B cell (primary cell): ENCODE measurements around the gene HCN1. TPM values are rescaled to one million over a fixed set of nuclear protein-coding genes. Genes with fewer than 3 reads are reported as not detected.

Experiments used
- ATAC-seq: fragments of 200-7000 bp; cut with Tn5 transposase; one replicate; pipeline ENCODE4 v1.10.0; 2021; ENCODE audit warnings: low read depth, mild to moderate bottlenecking, moderate number of reproducible peaks, moderate library complexity
- CTCF ChIA-PET: fragments of 350-600 bp; sonication (Branson Sonifier 250); formaldehyde crosslinking; loops from one replicate; lab custom pipeline; 2021; ENCODE audit warnings: antibody characterized with exemption, inconsistent platforms; lab: Charles Lee
- POLR2A ChIA-PET: fragments of 350-600 bp; sonication (Branson Sonifier 250); formaldehyde crosslinking; loops from one replicate; lab custom pipeline; 2021; ENCODE audit warnings: antibody characterized with exemption; lab: Charles Lee
- DNase-seq: peaks from one replicate; pipeline ENCODE4 v3.0.0; 2013
- H2AFZ ChIP-seq: 2 replicates; pipeline ENCODE4 v1.6.1; 2012; ENCODE audit warnings: mild to moderate bottlenecking, low read depth, low read length; ENCODE audit not compliant: insufficient read depth, poor library complexity, severe bottlenecking
- H3K27ac ChIP-seq, 2 donors: 1 replicate in 1 of 2; 2 replicates in 1 of 2; pipeline ENCODE4 v1.5.1; 2012 to 2013; ENCODE audit warnings: low read length in 2 of 2, mild to moderate bottlenecking in 2 of 2, moderate library complexity in 1 of 2
- H3K27me3 ChIP-seq, 4 experiments: fragments of 200-600 bp in 1 of 4; sonication (generic) in 1 of 4; replicated peaks in 1 of 4; 1 replicate in 2 of 4; 2 replicates in 2 of 4; pipeline versions ENCODE4 v1.6.1 to v1.7.0; 2013 to 2016; ENCODE audit warnings: low read length in 3 of 4, mild to moderate bottlenecking in 2 of 4, mixed read lengths in 1 of 4, moderate library complexity in 1 of 4; ENCODE audit not compliant: insufficient read depth in 4 of 4, control insufficient read depth in 3 of 4; ENCODE audit errors: control extremely low read depth in 1 of 4
- H3K36me3 ChIP-seq, 2 experiments: replicated peaks in 1 of 2; 1 replicate in 1 of 2; 2 replicates in 1 of 2; pipeline versions ENCODE4 v1.6.1 to v1.7.1; 2013; ENCODE audit warnings: low read length in 1 of 2; ENCODE audit not compliant: insufficient read depth in 2 of 2, control insufficient read depth in 1 of 2; ENCODE audit errors: control extremely low read depth in 1 of 2, extremely low read depth in 1 of 2
- H3K4me1 ChIP-seq, 2 donors: fragments of 200-600 bp in 1 of 2; sonication (generic) in 1 of 2; 1 replicate in 1 of 2; 2 replicates in 1 of 2; pipeline versions ENCODE4 v1.5.1 to v1.6.1; 2013 to 2017; ENCODE audit warnings: low read length in 2 of 2; ENCODE audit not compliant: control insufficient read depth in 2 of 2, insufficient read depth in 2 of 2
- H3K4me2 ChIP-seq: replicated peaks from 2 replicates; pipeline ENCODE3; 2012; ENCODE audit warnings: mild to moderate bottlenecking, low read depth, low read length; ENCODE audit not compliant: poor library complexity, severe bottlenecking
- H3K4me3 ChIP-seq, 5 experiments: fragments of 200-600 bp in 1 of 5; sonication (generic) in 1 of 5; 1 replicate in 3 of 5; 2 replicates in 2 of 5; pipeline versions ENCODE4 v1.5.1 to v1.7.0; 2011 to 2016; ENCODE audit warnings: low read length in 4 of 5, mild to moderate bottlenecking in 4 of 5, low read depth in 2 of 5, control low read depth in 1 of 5, moderate library complexity in 1 of 5; ENCODE audit not compliant: insufficient read depth in 1 of 5; ENCODE audit errors: control extremely low read depth in 1 of 5, extremely low read depth in 1 of 5
- H3K79me2 ChIP-seq: fragments of 200-600 bp; sonication (generic); one replicate; pipeline ENCODE4 v1.6.0; 2016; ENCODE audit warnings: low read length; ENCODE audit not compliant: control insufficient read depth, insufficient read depth
- H3K9ac ChIP-seq: fragments of 200-600 bp; sonication (generic); 2 replicates; pipeline ENCODE4 v1.6.1; 2017; ENCODE audit warnings: mild to moderate bottlenecking, low read length, moderate library complexity
- H3K9me3 ChIP-seq, 3 donors: one replicate each; pipeline versions ENCODE4 v1.6.1 to v1.7.1; 2013; ENCODE audit warnings: low read length in 2 of 3; ENCODE audit not compliant: control insufficient read depth in 2 of 3, insufficient read depth in 1 of 3; ENCODE audit errors: control extremely low read depth in 1 of 3
- H4K20me1 ChIP-seq: 2 replicates; pipeline ENCODE4 v1.6.0; 2012; ENCODE audit warnings: mild to moderate bottlenecking, low read length; ENCODE audit not compliant: insufficient read depth, control insufficient read depth, poor library complexity, severe bottlenecking
- H3K27ac Mint-ChIP-seq: one replicate; pipeline ENCODE4 v1.8.0; 2021; ENCODE audit warnings: mixed read lengths
- H3K27me3 Mint-ChIP-seq: one replicate; pipeline ENCODE4 v1.8.0; 2021; ENCODE audit warnings: mixed read lengths
- H3K4me1 Mint-ChIP-seq: one replicate; pipeline ENCODE4 v1.8.0; 2021; ENCODE audit warnings: mixed read lengths
- H3K4me3 Mint-ChIP-seq: one replicate; pipeline ENCODE4 v1.8.0; 2021; ENCODE audit warnings: mixed read lengths
- H3K9me3 Mint-ChIP-seq: one replicate; pipeline ENCODE4 v1.8.0; 2022; ENCODE audit warnings: mixed read lengths; ENCODE audit not compliant: insufficient read depth
- EZH2 ChIP-seq: IDR thresholded peaks from 2 replicates; pipeline ENCODE4 v1.6.1; 2012; ENCODE audit warnings: borderline replicate concordance, low read depth, mild to moderate bottlenecking, moderate library complexity, low read length; ENCODE audit not compliant: insufficient read depth, poor library complexity, severe bottlenecking
- WGBS: methylation state at CpG from one replicate; pipeline ENCODE4 v1.1.5; 2013; ENCODE audit warnings: missing lambda C conversion rate; ENCODE audit not compliant: insufficient coverage; 5-methylcytosine and 5-hydroxymethylcytosine counted together
- intact Hi-C: fragments of 100-400 bp; cut with micrococcal nuclease; formaldehyde crosslinking; loops from one replicate; pipeline ENCODE4 v1.10.0; 2022
- polyA plus RNA-seq: library from polyadenylated mRNA; depleted of rRNA; stranded (reverse); fragments of >200 nt; gene quantifications from 2 replicates; pipeline ENCODE4 v1.2.3, GENCODE V29; 2012
- total RNA-seq, 2 donors: library from RNA; stranded (reverse); fragments of 120-200 nt in 1 of 2; gene quantifications; 1 replicate in 1 of 2; 2 replicates in 1 of 2; pipeline versions ENCODE4 v1.2.3 to v1.2.4, GENCODE V29; 2013 to 2022
- TF ChIP-seq, protein P1 (sequence below): fragments of 200-600 bp; IDR thresholded peaks from one replicate; pipeline ENCODE4 v1.8.0; 2022; ENCODE audit warnings: antibody characterized with exemption, mild to moderate bottlenecking

HCN1 gene
- total and polyA plus RNA-seq, 2 donors (not counting 1 experiment from before 2014, with no cell fraction given) = not detected

DNA sequence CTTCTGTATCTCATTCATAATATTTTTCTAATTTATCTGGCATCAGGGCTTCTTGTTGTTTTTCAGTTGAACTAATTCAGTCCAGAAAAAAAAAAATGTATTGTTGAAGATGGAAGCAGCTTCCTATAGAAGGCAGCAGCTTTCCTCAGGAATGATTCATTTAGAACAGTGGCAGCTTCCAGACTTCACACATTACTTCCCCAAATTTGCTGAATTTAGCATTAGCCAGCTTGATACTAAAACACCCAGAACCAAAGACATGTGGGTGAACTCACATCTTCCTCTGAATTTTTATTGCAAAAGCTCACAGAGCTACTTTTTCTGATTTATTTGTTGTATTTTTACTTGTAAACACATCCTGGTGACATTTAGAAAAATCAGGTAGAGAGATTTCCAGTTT, 53.8 kb downstream of the HCN1 start:
- H3K4me1 ChIP-seq = no peaks in the 10 kb centered on the region
- no peaks in the 10 kb centered on the region for H3K4me1 Mint-ChIP-seq
- H3K27me3 Mint-ChIP-seq = no peaks in the 10 kb centered on the region
- H2AFZ ChIP-seq = no peak overlapping the region
- H3K79me2 ChIP-seq = no peaks in the 10 kb centered on the region
- POLR2A ChIA-PET = no interaction called here
- H3K9me3 ChIP-seq = no peaks in the 10 kb centered on the region
- no peak overlapping the region for H3K27ac Mint-ChIP-seq
- H3K9ac ChIP-seq = no peak overlapping the region
- TF ChIP-seq, protein P1, sequence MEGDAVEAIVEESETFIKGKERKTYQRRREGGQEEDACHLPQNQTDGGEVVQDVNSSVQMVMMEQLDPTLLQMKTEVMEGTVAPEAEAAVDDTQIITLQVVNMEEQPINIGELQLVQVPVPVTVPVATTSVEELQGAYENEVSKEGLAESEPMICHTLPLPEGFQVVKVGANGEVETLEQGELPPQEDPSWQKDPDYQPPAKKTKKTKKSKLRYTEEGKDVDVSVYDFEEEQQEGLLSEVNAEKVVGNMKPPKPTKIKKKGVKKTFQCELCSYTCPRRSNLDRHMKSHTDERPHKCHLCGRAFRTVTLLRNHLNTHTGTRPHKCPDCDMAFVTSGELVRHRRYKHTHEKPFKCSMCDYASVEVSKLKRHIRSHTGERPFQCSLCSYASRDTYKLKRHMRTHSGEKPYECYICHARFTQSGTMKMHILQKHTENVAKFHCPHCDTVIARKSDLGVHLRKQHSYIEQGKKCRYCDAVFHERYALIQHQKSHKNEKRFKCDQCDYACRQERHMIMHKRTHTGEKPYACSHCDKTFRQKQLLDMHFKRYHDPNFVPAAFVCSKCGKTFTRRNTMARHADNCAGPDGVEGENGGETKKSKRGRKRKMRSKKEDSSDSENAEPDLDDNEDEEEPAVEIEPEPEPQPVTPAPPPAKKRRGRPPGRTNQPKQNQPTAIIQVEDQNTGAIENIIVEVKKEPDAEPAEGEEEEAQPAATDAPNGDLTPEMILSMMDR = no peak
- TF ChIP-seq EZH2 = no peak
- no peak overlapping the region for H3K4me3 ChIP-seq
- H3K36me3 ChIP-seq = no peaks in the 10 kb centered on the region
- no peak for ATAC-seq
- H3K27me3 ChIP-seq = no peaks in the 10 kb centered on the region
- intact Hi-C loops = no loop called here
- no peak overlapping the region for H3K4me2 ChIP-seq
- H3K4me3 Mint-ChIP-seq = no peak overlapping the region
- no peaks in the 10 kb centered on the region for H4K20me1 ChIP-seq
- no peak overlapping the region for H3K27ac ChIP-seq
- CTCF ChIA-PET = no interaction called here
- H3K9me3 Mint-ChIP-seq = peaks cover 2% of the 10 kb centered on the region
- DNase-seq = no peak

DNA sequence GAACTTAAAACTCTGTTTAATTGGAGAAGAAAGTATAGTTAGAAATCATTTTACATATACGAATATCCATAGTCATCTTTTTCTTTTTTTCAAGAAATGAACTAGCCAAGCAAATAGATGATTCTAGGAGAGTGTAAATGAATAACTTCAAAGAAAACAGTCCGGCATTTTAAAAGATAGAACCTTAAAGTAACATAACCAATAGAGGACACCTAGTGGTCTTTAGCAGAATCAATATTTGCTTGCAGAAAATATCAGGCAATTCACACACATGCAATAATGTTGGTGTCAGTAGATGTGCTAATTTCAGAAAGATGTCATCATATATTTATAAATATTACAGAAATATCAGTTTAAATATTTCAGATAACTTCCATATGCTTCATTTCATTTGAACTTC, 57.1 kb downstream of the HCN1 start:
- Mint-ChIP-seq H3K4me3 (no peak overlapping the region), H3K27ac (no peak overlapping the region), H3K27me3 (no peaks in the 10 kb centered on the region), H3K9me3 (peaks cover 4% of the 10 kb centered on the region), H3K4me1 (no peaks in the 10 kb centered on the region)
- Histone ChIP-seq H3K4me1 (no peaks in the 10 kb centered on the region), H3K27me3 (no peaks in the 10 kb centered on the region), H3K4me3 (no peak overlapping the region), H3K27ac (no peak overlapping the region), H3K9ac (no peak overlapping the region), H3K4me2 (no peak overlapping the region), H3K36me3 (no peaks in the 10 kb centered on the region), H3K79me2 (no peaks in the 10 kb centered on the region), H4K20me1 (no peaks in the 10 kb centered on the region), H2AFZ (no peak overlapping the region), H3K9me3 (no peaks in the 10 kb centered on the region)
- no peak for TF ChIP-seq EZH2
- TF ChIP-seq, protein P1 = no peak
- DNase-seq (no peak), ATAC-seq (no peak)
- ChIA-PET POLR2A (no interaction called here), CTCF (no interaction called here)
- no CpG with 5 or more reads among the region's 2 CpGs for WGBS
- intact Hi-C loops = no loop called here
